ENCODE data around the gene PHYKPL. TPM values are rescaled to one million over a fixed set of nuclear protein-coding genes. Genes with fewer than 3 reads are reported as not detected.

PHYKPL gene
- total RNA-seq, 1 donor from 2014 or later = 55.7 TPM

- H3K27ac Mint-ChIP-seq (ENCODE audit: unreplicated experiment) = peak within 1 kb of the TSS; percentile 99
- H3K27me3 Mint-ChIP-seq (ENCODE audit: low read depth) = peaks cover 32% of the 10 kb centered on the region
- peaks cover 43% of the 10 kb centered on the region for H3K4me1 Mint-ChIP-seq
- DNase-seq (ENCODE audit: low read depth, low spot score) = peak; percentile 98
- no peaks in the 10 kb centered on the region for H3K9me3 Mint-ChIP-seq
- peaks cover 43% of the 10 kb centered on the region for H3K36me3 Mint-ChIP-seq (ENCODE audit: low read depth)
- H3K4me3 Mint-ChIP-seq = peak within 1 kb of the TSS; percentile 100
- no peak for TF ChIP-seq CTCF (conservative IDR thresholded peaks at IDR 0.05)
Measured at GRCh38 chr5:178204182-178204934, 28.2 kb downstream of the PHYKPL start, which contains the start of gene HNRNPAB. Gene HNRNPAB (plus strand): TSS chr5:178204533. CDS start chr5:178204838, 305 bp downstream.

- TF ChIP-seq CTCF (conservative IDR thresholded peaks at IDR 0.05) = no peak
- Mint-ChIP-seq H3K36me3 (ENCODE audit: low read depth) (peaks cover 37% of the 10 kb centered on the region), H3K4me3 (peak overlapping the region; percentile 100), H3K4me1 (peaks cover 37% of the 10 kb centered on the region), H3K27ac (ENCODE audit: unreplicated experiment) (peak overlapping the region; percentile 99), H3K27me3 (ENCODE audit: low read depth) (peaks cover 26% of the 10 kb centered on the region), H3K9me3 (no peaks in the 10 kb centered on the region)
- no peak for DNase-seq (ENCODE audit: low read depth, low spot score)
Measured at GRCh38 chr5:178203670-178204181, 28.9 kb downstream of the PHYKPL start.

- Mint-ChIP-seq H3K36me3 (ENCODE audit: low read depth) (peaks cover 25% of the 10 kb centered on the region), H3K9me3 (no peaks in the 10 kb centered on the region), H3K4me1 (peaks cover 25% of the 10 kb centered on the region), H3K4me3 (peak overlapping the region; percentile 86), H3K27me3 (ENCODE audit: low read depth) (peaks cover 17% of the 10 kb centered on the region), H3K27ac (ENCODE audit: unreplicated experiment) (no peak overlapping the region)
- TF ChIP-seq CTCF (conservative IDR thresholded peaks at IDR 0.05) = no peak
- DNase-seq (ENCODE audit: low read depth, low spot score) = no peak
Measured at GRCh38 chr5:178202541-178202940, 30.1 kb downstream of the PHYKPL start.

GRCh38 chr5:178201927-178202235 is 30.7 kb downstream of the PHYKPL start:
- H3K4me3 Mint-ChIP-seq = peak overlapping the region; percentile 69
- no peaks in the 10 kb centered on the region for H3K9me3 Mint-ChIP-seq
- no peak for TF ChIP-seq CTCF (conservative IDR thresholded peaks at IDR 0.05)
- peaks cover 19% of the 10 kb centered on the region for H3K36me3 Mint-ChIP-seq (ENCODE audit: low read depth)
- H3K27me3 Mint-ChIP-seq (ENCODE audit: low read depth) = peaks cover 15% of the 10 kb centered on the region
- DNase-seq (ENCODE audit: low read depth, low spot score) = no peak
- no peak overlapping the region for H3K27ac Mint-ChIP-seq (ENCODE audit: unreplicated experiment)
- peaks cover 19% of the 10 kb centered on the region for H3K4me1 Mint-ChIP-seq

- Mint-ChIP-seq H3K4me3 (peak overlapping the region; percentile 69), H3K27me3 (ENCODE audit: low read depth) (peaks cover 12% of the 10 kb centered on the region), H3K9me3 (no peaks in the 10 kb centered on the region), H3K27ac (ENCODE audit: unreplicated experiment) (no peak overlapping the region), H3K36me3 (ENCODE audit: low read depth) (peaks cover 14% of the 10 kb centered on the region), H3K4me1 (peaks cover 14% of the 10 kb centered on the region)
- no peak for DNase-seq (ENCODE audit: low read depth, low spot score)
- TF ChIP-seq CTCF (conservative IDR thresholded peaks at IDR 0.05) = no peak
Measured at GRCh38 chr5:178201221-178201926, 31.2 kb downstream of the PHYKPL start.
